Mucosa of descending colon (tissue), 3 donors: ENCODE data around the gene TENM4. TPM values are rescaled to one million over a fixed set of nuclear protein-coding genes. Genes with fewer than 3 reads are reported as not detected.

Experiments used
- ATAC-seq: fragments of 200-7000 bp; cut with Tn5 transposase; one replicate; pipeline ENCODE4 v1.9.1; 2020; ENCODE audit warnings: mild to moderate bottlenecking, moderate library complexity
- DNase-seq, 3 donors: peaks; one replicate each; pipeline ENCODE4 v3.0.0-alpha.2; 2020
- H3K36me3 ChIP-seq: fragments of 200-600 bp; one replicate; pipeline ENCODE4 v1.8.0; 2021; ENCODE audit warnings: low read depth, mild to moderate bottlenecking
- H3K4me1 ChIP-seq: fragments of 200-600 bp; one replicate; pipeline ENCODE4 v1.8.0; 2021; ENCODE audit warnings: low read depth, mild to moderate bottlenecking
- H3K4me3 ChIP-seq: fragments of 200-600 bp; one replicate; pipeline ENCODE4 v1.8.0; 2021; ENCODE audit warnings: mild to moderate bottlenecking
- H3K9me3 ChIP-seq: fragments of 200-600 bp; one replicate; pipeline ENCODE4 v1.8.0; 2021; ENCODE audit warnings: mild to moderate bottlenecking
- CTCF ChIP-seq: fragments of 200-600 bp; IDR thresholded peaks from one replicate; pipeline ENCODE4 v1.8.0; 2022; ENCODE audit warnings: antibody characterized with exemption, mild to moderate bottlenecking
- intact Hi-C, 2 donors: fragments of 100-400 bp; cut with DNase I in 1 of 2; cut with micrococcal nuclease in 1 of 2; formaldehyde crosslinking; loops; one replicate each; pipeline versions ENCODE4 v1.11.0 to v1.11.1; 2022; cut with DNase I, micrococcal nuclease
- total RNA-seq, 3 donors: library from RNA; stranded (reverse); fragmentation: NEBNext Ultra II Directional in 2 of 3; extraction: Animal tissue kit (Norgen Biotek cat#: 25700) in 2 of 3; gene quantifications; one replicate each; pipeline versions ENCODE4 v1.2.1 to v1.2.4, GENCODE V29; 2021 to 2023
- donor health status: DM: no; HTN: no; CAD: no; lungs with moderate emphysema.
- donor health status: DM: no; HTN: no; CAD: no.
- donor health status: DM: no; HTN: yes; CAD: no.

The TENM4 gene
- total RNA-seq, 3 donors from 2014 or later, result 0.70 to 1.6 (median 1.2) TPM

DNA sequence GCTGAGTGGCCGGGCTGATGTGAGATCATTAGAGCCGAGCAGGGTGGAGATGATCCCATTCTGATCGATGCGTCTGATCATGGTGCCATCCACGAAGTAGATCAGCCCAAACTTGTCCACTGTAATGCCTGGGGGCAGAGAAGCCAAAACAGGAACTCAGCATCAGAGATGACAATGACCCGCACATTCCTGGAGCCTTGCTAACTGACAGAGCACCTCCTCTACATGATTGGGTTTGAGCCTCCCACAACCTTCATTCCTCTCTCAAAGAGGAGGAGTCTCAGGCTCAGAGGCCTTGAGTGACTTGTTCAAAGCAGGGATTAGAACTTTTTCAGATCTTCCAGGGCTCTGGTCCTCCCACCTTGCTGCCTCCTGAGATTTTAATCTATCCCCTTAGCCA lies 732.4 kb downstream of the TENM4 start:
- Histone ChIP-seq H3K4me3 (no peak overlapping the region), H3K9me3 (no peaks in the 10 kb centered on the region), H3K36me3 (no peaks in the 10 kb centered on the region), H3K4me1 (no peaks in the 10 kb centered on the region)
- ATAC-seq, result no peak
- TF ChIP-seq CTCF, result no peak
- no peak for DNase-seq
- intact Hi-C loops, result no loop called here

DNA sequence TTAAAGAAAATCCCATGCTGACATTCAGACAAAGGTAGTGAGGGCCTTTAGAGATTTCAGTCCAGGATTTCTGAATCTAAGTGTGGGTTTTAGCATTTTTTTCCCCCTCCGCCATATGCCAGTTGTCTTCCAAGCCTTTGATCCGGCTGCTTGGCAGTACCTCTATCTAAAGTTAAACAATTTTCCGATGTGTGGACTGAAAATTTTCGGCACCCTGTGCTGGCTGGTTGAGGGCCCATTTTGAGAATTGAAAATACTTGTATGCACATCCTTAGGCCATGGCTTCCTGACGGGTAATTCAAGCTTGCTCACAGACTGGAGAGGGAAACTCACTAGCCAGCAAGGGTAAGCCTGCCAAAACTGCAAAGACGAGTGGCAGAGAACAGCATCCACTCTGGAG lies 734.3 kb downstream of the TENM4 start:
- Histone ChIP-seq H3K36me3 (no peaks in the 10 kb centered on the region), H3K4me1 (no peaks in the 10 kb centered on the region), H3K9me3 (no peaks in the 10 kb centered on the region), H3K4me3 (no peak overlapping the region)
- DNase-seq (no peak), ATAC-seq (no peak)
- intact Hi-C loops, result no loop called here
- TF ChIP-seq CTCF, result no peak

GRCh38 chr11:78704811-78705210 lies 736.0 kb downstream of the TENM4 start:
- H3K9me3 ChIP-seq, result no peaks in the 10 kb centered on the region
- intact Hi-C loops, result no loop called here
- no peak for ATAC-seq
- no peak for DNase-seq
- H3K36me3 ChIP-seq, result no peaks in the 10 kb centered on the region
- no peaks in the 10 kb centered on the region for H3K4me1 ChIP-seq
- no peak overlapping the region for H3K4me3 ChIP-seq
- TF ChIP-seq CTCF, result no peak

- H3K4me3 ChIP-seq, result no peak overlapping the region
- DNase-seq (no peak), ATAC-seq (no peak)
- intact Hi-C loops, result no loop called here
- H3K9me3 ChIP-seq, result no peaks in the 10 kb centered on the region
- no peaks in the 10 kb centered on the region for H3K4me1 ChIP-seq
- no peaks in the 10 kb centered on the region for H3K36me3 ChIP-seq
- no peak for TF ChIP-seq CTCF
Observed at GRCh38 chr11:78699609-78700135, 741.2 kb downstream of the TENM4 start.

GRCh38 chr11:78698612-78699011 lies 742.2 kb downstream of the TENM4 start:
- no peaks in the 10 kb centered on the region for H3K36me3 ChIP-seq
- no peaks in the 10 kb centered on the region for H3K4me1 ChIP-seq
- H3K4me3 ChIP-seq, result no peak overlapping the region
- intact Hi-C loops, result no loop called here
- ATAC-seq (no peak), DNase-seq (no peak)
- no peaks in the 10 kb centered on the region for H3K9me3 ChIP-seq
- TF ChIP-seq CTCF, result no peak

- no peak for ATAC-seq
- TF ChIP-seq CTCF, result no peak
- intact Hi-C loops, result no loop called here
- H3K4me1 ChIP-seq, result no peaks in the 10 kb centered on the region
- H3K36me3 ChIP-seq, result no peaks in the 10 kb centered on the region
- H3K9me3 ChIP-seq, result no peaks in the 10 kb centered on the region
- no peak overlapping the region for H3K4me3 ChIP-seq
- no peak for DNase-seq
Observed at GRCh38 chr11:78696177-78696576, 744.7 kb downstream of the TENM4 start.
